Globus pallidus (tissue), 1 donor: ENCODE results near the gene SLX4IP.
A peak's percentile ranks its signal among the peaks of the same experiment; 100 is the strongest.

Experiments
- DNase-seq: peaks from one replicate; pipeline ENCODE4 v3.0.0-alpha.2; 2015; ENCODE audit warnings: low spot score

The SLX4IP gene

DNA sequence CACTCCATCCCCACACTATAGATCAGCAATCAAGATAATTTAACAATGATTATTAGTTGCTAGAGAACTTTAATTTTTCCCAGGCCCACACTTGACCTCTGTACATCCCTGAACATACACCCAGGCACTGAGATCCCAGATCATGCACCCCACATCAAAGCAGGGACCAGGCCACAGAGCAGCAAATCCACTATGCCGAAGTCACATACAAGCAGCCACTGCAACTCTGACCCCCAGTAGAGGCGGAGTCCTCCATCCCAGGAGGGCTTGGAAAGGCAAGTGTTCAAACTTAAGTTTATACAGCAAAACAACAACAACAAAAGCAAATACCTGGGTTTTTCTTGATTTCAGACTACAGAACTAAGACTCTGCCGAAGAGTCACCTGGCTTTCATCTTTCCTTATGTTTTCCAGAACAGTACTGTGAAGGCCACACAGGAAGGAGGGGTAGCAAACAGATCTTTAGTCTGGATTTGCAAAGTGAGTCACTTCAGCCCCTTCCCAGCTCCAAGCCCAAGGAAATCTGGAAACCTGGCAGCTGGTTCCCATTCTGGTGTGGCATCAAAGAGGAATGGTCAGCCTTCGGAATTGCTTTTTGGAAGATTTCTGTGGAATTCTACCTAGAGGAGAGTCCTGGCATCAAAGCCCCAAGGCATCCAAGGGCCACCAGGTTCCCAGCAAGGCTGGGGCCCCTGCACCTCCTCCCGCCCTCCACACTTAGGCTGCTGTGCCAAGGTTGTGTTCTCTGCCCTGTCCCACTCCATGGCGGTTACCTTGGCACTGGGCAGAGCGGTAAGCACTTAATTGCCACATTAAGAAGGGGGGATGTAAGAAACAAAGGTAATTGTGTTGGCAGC is 231.3 kb downstream of the SLX4IP start:
- no peak for DNase-seq

DNA sequence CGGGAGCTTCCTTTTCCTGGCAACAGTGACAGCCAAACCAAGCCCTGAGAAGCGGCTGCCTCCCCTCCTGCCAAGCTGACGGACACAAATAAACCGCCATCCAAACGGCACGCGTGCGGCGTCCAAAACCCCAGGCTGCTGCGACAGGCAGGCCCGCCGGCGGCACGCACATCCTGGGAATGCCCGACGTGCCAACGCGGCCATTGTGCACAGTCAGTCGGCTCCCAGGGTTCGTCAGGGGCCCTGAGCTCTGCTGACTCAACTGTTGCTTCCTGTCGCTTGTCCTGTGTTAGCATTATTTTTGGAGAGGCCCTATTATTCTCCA is 231.9 kb downstream of the SLX4IP start:
- DNase-seq = no peak

DNA sequence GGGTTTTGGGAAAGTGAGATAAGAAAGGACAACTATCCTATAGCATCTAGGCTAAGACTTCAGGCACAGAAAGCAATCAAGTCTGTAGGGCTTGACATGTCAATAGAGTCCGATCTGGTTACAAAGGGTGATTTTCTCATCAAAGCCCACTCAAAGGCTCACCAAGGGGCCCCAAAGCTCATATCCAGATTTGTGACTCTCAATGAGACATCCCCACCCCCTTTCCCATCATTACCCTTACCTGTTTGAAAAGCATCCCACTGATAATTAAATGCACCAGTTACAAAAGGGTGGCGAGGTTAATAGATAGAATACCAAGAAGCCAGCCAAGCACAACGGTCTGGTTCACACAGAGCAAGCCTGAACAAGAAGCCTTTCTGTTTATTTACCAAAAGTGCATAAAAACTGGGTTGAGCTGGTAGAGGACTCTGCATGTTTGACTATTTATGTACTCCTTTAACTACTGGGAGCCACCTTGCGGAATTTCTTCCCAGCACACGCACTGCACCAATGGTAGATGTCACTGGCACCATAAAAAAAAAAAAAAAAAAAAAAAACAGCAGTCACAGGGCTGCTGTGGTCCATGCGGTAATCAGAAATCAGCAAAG is 232.6 kb downstream of the SLX4IP start:
- no peak for DNase-seq

DNA sequence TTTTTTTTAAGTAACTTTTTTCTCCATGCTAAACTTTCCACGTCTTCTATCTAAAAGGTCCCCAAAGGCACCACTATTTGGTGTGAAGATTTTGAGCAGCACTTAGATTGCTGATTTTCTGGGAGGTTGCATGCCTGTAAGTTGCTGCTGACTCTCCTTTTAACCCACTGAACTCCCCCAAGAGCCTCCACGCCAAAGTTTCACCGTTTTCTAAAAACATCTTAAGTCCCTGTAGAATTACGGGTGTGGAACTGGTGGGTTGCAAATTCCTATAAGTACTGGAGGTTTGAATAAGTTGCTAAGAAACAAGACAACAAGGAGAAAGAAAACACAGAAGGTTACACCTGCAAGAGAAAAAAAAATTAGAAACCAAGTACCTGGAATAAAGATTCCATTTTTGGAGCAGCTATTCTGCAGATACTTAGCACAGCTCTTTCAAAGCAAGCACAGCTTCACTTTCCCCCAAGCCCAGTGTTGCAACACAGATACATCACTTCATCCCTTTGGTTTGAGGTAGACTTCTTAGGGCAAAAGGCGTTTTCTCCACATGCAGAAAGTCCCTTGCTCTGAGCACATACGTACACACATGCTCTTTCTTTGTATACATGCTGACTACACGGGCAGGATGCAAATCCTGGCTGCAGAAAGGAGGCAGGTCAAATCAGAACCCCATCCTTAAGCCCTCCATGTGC is 233.7 kb downstream of the SLX4IP start:
- no peak for DNase-seq

DNA sequence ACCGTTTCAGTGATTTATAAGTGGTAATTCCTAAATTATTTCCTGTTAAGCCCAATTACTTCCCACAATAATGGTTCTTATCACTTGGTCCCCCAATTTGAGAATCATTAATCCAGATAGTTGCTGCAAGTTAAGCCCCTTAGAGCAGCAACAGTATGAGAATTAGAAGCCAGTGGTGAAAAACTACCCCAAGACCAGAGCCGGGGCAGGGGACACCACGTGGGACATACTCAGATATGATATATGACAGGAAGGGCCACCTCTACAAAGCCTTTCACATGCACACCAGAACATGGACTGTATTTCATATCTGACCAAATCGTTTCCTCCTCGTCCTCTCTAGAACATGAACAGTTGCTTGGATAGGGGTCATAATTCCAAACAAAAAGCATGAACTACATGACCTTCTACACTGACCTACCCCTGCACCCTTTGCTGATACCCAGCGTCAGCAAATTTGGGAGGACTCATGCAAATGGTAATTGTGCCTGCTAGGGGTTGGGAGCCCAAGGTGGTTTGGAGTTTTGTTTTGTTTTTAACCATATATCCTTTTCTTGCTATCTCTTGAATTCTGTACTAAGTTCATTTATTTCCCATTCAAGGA is 234.8 kb downstream of the SLX4IP start:
- no peak for DNase-seq

DNA sequence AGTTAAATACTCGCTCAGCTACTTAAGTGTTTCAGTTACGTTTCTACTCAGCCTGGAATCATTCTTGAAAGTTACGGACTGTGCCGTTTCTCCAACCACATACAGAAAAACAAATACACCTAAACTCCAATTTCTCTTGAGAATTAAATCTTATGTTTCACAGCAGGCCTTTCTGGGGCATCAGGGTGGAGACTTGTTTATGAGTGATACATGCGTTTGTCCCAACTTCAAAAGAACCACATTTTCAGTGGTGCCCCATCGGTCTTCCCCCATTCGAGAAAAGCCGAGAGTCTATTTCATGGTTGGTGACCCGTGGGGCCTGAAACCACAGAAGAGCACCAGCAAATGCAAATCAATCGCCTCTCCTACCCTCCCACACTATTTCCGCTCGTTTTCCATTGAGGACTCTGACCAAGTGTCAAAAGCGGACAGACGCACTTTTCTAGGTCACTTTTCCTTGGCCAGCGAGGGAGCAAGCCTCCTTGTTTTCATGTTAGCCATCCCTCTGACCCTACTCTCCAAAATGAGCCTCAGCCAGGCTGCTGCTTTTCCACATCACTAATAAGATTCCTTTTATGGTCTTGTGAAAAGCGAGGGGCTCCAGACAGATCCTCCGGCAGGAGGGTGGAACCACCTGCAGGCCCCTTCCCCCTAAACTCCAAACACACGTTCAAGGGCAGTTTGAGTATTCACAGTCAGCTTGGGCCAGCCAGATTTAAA is 235.6 kb downstream of the SLX4IP start:
- DNase-seq = no peak

DNA sequence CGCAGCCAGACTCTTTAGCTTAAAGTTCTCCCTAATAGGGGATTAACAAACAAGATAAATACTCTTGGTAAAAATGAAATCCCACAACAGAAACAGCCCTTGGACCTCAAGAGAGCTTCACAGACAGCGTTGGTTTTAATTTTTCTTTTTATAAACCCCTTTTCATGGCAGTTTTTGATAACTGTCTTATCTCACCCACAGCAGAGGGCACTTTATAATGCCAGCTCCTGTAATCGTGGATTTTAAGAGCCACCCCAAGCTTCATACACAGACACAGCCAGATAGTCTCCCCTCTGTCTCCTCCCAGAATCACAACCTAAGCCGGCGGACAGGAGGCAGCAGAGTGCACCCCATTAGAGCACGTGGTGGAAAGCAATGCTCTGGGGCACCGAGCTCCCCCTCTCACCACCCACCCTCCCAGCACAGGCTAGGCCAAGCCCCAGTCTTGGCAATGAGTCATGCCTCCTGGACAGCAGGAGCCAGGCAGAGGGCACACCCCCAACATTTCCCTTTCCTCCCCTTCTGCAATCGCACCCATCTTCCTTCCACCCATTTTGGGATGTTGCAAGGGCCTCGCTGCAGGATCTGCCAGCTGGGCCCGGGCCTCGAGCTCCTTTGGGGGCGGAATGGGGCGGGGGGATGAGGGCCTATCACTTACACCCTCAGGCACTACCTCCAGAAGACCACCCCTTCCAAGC is 236.3 kb downstream of the SLX4IP start:
- DNase-seq = peak; percentile 67

DNA sequence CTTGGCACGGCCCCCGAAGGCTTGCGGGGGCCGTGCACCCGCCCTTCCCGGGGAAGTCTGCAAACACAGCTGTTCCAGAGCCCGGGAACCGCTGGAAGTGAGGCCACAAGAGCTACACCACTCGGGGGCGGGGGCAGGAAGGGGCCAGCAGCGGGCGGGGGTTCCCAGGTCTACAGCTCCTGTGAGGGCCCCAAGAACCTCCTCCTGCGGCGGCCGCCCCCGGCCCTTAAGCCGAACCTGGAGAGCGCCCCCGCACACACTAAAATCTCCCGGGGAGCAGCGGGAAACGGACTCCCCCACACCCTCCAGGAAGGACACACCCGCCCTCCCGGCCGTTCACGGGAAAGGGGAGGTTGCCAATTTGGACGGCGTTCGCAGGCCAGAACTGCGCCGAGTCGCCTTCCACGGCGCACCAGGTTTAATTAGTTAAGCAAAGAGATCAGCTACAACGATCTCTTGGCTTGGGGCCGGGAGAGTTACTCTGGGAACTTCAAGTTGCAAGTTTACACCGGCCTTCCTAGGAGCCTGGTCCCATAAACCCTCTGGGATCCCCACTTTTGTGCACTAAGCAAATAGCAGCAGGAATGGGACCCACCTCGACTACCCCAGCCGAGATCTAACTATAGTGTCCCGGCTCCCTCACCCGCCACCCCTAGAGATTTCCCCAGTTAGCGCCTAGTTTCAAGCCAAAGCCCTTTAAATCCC is 237.0 kb downstream of the SLX4IP start:
- no peak for DNase-seq

DNA sequence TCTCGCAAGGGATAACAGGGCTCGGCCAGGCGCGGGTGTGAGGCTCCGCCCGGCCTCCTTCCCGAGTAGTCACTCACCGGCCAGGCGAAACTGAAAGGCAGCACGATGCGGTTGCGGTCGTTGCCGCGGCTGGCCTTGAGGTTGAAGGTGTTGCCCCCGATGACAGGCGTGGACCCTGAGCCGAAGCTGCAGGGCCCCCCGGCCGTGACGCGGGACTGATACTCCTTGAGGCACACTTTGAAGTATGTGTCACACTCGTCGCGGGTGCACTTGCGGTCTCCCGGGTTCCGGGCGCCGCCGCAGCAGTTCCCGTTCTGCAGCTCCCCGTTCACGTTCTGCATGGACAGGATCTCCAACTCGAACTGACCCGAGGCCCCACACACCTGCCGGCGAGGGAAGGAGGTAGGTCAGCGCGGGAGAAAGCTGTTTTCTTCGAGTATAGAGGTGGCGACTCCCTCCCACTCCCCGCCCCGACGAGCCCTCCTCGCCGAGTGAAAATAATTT is 237.6 kb downstream of the SLX4IP start:
- DNase-seq = no peak

DNA sequence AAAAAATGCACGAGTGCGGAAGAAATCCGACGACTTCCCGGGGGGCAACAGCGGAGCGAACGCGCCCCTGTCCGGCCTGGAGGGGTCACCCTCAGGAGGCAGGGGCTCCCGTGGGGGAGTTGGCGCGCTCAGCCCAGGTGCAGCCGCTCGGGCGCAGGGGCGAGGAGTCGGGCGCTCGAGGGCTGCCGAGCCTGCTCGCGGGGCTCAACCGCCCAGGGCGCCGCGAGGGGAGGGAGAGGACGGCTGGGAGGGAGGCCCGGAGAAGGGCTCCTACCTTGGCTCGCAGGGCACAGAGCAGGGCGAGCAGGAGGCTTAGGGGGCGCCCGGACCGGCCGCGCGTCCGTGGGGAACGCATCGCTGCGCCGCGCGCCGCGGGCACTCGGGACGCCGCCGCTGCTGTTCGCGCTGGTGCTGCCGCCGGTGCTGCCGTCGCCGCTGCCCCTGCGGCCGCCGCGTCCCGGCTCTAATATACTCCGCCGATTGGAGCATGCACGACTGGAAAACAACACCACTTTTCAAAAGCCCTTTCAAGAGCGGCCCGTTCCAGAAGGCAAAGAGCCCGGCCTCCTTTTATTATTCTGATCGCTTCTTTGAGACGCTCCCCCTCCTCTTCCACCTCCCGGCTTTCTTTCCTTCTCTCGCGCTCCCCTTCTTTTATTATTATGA is 238.2 kb downstream of the SLX4IP start:
- DNase-seq = no peak

DNA sequence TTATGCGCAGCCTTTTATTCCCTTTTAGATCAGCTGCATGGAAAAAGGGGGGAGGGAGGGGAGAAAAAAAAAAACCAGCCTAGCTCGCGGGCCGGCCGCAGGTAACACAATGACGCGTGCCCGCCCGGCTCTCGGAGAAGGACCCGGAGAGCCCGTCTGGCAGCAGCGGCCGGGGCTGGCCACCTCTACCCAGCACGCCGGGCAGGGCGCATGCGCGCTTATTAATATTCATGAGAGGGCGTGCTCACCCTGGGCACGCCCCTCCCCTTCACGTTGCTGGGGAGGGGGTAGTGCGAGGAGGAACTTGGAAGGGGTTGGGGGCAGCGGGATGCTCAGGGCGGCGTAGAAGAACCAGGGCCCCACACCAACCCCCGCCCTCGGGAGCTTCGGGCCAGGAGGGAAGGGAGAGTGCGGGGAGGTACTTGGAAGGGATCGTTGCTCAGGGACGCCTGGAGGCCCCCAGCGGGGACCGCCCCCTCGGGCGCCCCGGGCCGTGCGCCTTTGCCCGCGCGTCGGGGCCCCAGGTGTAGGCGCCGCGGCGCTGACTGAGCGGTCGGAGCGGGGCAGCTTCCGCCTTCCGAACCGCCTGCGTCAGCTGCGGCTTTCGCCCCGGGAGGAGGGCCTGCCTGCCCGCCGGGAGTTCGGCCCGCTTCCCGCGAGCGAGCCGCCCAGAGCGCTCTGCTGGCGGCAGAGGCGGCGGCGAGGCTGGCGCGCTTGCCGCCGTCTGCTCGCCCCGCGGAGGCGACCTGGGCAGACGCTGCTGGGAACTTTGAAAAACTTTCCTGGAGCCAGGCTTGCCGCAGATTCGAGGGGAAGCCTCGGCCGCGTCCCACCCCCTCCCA is 239.0 kb downstream of the SLX4IP start, which contains the start of gene JAG1:
JAG1 (minus strand) TSS at position 158 of the 842 bp plus-strand sequence. CDS start 469 bp downstream, outside the sequence.
- peak; percentile 94 for DNase-seq

DNA sequence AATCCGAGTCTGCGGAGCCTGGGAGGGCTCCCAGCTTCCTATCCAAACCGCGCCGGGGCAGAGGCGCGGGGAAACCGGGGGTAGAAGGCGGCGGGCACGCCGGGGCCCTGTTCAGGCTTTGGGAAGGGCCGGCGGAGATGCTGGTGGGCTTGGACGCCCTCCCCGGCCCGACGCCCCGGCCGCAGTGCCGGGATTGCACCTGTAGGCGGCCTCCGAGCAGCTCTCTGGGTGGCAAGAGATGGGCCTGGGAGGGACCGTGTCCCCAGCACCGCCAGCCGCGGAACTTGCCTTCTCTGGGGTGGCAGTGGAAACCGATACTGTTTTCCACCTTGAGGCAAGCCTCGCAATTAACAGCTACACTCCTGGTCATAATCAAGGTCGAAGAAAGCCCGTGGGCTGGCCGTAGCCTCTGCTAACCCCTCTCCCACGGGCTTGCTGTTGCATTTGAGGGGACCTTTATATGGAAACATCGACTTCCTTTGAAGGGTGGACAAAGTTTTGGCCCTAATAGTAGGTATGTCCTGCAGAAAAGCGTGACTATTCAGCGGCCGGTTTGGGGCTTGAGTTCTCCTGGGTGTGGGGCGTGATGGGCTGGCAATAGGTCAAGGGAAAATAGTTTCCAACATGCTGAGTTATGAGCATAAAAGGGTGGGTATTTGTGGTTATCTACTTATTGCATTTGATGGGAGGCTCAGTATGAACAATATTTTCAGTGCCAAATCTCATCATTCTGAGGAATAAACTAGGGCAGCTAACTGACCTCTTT is 239.8 kb downstream of the SLX4IP start:
- peak; percentile 64 for DNase-seq

DNA sequence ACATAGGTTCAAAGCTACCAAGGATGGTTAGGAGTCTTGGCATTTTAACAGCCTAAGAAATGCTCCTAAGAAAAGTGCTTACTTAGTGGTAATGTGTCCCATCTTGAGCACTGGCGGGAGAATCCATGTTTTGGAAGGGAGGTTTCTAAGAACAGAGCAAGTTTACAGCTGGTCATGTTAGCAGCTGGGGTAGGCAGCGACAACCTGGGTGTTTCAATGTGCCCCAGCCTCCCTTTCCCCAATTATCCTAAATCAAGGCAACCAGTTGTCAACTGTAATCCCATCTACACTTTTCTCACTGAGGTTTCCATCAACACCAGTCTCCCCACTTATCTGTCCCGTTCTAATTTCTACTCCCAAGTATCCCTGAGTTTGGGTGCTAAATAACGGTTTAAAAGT is 240.3 kb downstream of the SLX4IP start:
- DNase-seq = no peak

DNA sequence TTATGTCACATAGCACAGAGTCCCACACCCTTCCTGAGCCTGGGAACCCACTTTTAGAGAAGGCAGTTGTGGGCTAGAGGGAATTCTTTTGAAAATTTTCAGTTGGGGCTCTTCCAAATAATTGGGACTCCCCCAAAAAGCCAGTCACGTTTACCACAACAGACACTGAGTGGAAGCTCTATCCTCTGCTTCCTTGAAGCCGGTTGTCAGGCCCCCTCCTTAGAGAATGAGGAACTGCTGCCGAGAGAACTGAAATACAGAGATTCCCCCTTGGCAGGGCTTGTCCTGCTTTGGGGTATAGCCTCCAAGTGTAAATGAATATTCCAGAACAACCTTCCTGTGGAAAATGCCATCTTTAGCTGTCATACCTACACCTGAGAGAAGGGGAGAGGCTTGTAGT is 241.4 kb downstream of the SLX4IP start:
- no peak for DNase-seq
